ENCODE data around the gene COL5A1.
"Not testable (repeated sequence)": the region's sequence is repeated elsewhere in the genome, so short reads cannot be mapped to it uniquely, and the experiment has no call there.

The COL5A1 gene

DNA sequence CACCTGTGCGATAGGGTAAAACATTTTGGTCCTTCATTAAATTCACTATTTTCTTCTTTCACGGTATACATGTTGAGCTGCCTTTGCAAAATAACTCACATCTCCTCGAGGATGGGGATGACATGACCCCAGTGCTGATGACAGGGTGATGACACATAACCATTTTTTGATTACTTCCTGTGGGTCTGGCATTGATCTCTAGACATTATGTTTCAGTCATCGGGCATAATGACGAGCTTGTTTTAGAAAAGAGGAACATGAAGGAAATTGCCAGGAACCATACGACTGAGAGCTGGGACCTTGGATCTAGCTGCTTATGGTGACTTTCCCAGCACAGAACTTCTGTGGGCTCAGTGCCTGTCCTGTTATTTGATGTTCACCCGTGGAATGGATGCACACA is 25.2 kb downstream of the COL5A1 start:
- in situ Hi-C loops (cut with MboI; ENCODE audit: low sequenced_read_pairs, unreplicated experiment): no loop called here
- DNase-seq (ENCODE audit: low spot score): no peak
- TF ChIP-seq, protein P1, sequence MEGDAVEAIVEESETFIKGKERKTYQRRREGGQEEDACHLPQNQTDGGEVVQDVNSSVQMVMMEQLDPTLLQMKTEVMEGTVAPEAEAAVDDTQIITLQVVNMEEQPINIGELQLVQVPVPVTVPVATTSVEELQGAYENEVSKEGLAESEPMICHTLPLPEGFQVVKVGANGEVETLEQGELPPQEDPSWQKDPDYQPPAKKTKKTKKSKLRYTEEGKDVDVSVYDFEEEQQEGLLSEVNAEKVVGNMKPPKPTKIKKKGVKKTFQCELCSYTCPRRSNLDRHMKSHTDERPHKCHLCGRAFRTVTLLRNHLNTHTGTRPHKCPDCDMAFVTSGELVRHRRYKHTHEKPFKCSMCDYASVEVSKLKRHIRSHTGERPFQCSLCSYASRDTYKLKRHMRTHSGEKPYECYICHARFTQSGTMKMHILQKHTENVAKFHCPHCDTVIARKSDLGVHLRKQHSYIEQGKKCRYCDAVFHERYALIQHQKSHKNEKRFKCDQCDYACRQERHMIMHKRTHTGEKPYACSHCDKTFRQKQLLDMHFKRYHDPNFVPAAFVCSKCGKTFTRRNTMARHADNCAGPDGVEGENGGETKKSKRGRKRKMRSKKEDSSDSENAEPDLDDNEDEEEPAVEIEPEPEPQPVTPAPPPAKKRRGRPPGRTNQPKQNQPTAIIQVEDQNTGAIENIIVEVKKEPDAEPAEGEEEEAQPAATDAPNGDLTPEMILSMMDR (IDR thresholded peaks at IDR 0.05; ENCODE audit: borderline replicate concordance, control extremely low read depth, extremely low read depth, insufficient read depth, missing control alignments): no peak

DNA sequence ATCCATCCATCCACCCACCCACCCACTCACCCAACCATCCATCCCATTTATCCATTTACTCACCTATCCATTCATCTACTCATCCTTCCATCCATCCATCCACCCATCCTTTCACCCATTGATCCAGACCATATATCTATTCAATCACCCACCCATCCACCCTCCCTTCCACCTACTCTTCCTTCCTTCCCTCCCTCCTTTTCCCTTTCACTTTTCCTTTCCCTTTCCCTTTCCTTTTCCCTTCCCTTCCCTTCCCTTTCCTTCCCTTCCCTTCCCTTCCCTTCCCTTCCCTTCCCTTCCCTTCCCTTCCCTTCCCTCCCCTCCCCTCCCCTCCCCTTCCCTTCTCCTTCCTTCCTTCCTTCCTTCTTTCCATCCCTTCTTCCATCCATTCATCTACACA is 27.4 kb downstream of the COL5A1 start:
- DNase-seq (ENCODE audit: low spot score); in situ Hi-C loops (cut with MboI; ENCODE audit: low sequenced_read_pairs, unreplicated experiment): not testable (repeated sequence)

- no peak for DNase-seq (ENCODE audit: low spot score)
- in situ Hi-C loops (cut with MboI; ENCODE audit: low sequenced_read_pairs, unreplicated experiment): no loop called here
- TF ChIP-seq, protein P1 (IDR thresholded peaks at IDR 0.05; ENCODE audit: borderline replicate concordance, control extremely low read depth, extremely low read depth, insufficient read depth, missing control alignments): no peak
These were observed 27.9 kb downstream of the COL5A1 start for GRCh38 chr9:134669399-134669955.

GRCh38 chr9:134670042-134670525 is 28.5 kb downstream of the COL5A1 start:
- in situ Hi-C loops (cut with MboI; ENCODE audit: low sequenced_read_pairs, unreplicated experiment): no loop called here
- DNase-seq (ENCODE audit: low spot score): no peak
- TF ChIP-seq, protein P1 (IDR thresholded peaks at IDR 0.05; ENCODE audit: borderline replicate concordance, control extremely low read depth, extremely low read depth, insufficient read depth, missing control alignments): no peak

DNA sequence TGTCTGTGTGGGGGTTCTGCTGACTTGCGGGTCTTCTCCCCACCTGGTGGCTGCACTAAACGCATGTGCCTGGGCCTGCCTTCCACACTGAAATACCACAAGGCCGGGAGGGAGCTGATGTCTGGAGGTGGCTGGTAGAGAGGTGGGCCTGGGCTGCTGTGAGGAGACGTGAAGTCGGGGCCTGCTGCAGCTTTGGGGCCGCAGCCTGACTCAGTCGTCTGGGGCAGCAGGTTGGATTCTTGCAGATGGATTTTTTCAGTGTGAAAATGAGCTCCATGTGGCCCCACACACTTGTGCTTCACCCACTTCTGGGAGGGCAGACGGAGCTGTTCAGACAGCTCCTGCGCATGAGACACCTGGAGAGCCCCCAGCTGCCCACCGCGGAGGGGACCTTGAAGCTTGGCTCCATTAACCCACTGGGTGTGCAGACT is 29.3 kb downstream of the COL5A1 start:
- TF ChIP-seq, protein P1 (IDR thresholded peaks at IDR 0.05; ENCODE audit: borderline replicate concordance, control extremely low read depth, extremely low read depth, insufficient read depth, missing control alignments): no peak
- DNase-seq (ENCODE audit: low spot score): no peak
- in situ Hi-C loops (cut with MboI; ENCODE audit: low sequenced_read_pairs, unreplicated experiment): no loop called here

GRCh38 chr9:134671341-134672113 is 29.9 kb downstream of the COL5A1 start:
- TF ChIP-seq, protein P1 (IDR thresholded peaks at IDR 0.05; ENCODE audit: borderline replicate concordance, control extremely low read depth, extremely low read depth, insufficient read depth, missing control alignments): no peak
- DNase-seq (ENCODE audit: low spot score): no peak
- in situ Hi-C loops (cut with MboI; ENCODE audit: low sequenced_read_pairs, unreplicated experiment): no loop called here

DNA sequence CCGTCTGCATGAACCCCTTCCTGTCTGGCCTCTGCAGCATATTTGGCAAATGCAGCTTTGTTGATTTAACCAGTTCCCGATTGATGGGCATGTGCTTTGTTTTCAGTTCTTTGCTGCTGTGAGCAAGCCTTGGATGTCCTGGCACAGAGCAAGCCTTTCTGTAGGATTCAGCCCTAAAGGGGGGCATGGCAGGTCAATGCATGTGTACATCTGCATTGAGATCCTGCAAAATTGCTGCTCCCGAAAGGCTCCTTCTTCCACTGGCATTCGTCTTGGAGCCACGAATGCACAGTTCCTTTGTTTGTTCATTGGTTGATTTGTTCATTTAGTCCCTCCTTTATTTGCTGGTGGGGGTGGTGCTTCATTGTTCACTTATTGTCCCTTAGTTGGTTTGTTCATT is 34.8 kb downstream of the COL5A1 start:
- TF ChIP-seq, protein P1 (IDR thresholded peaks at IDR 0.05; ENCODE audit: borderline replicate concordance, control extremely low read depth, extremely low read depth, insufficient read depth, missing control alignments): no peak
- DNase-seq (ENCODE audit: low spot score): no peak
- in situ Hi-C loops (cut with MboI; ENCODE audit: low sequenced_read_pairs, unreplicated experiment): no loop called here

Measured in GM13976 (cell line).